Kidney (tissue), 14 donors: ENCODE data around the gene ZDBF2. TPM values are rescaled to one million over a fixed set of nuclear protein-coding genes. Genes with fewer than 3 reads are reported as not detected.
"Not testable (repeated sequence)": the region's sequence is repeated elsewhere in the genome, so short reads cannot be mapped to it uniquely, and the experiment has no call there.

Source experiments
- DNase-seq, 5 donors: peaks; one replicate each; pipeline ENCODE4 v3.0.0-alpha.2; 2013 to 2020
- FAIRE-seq: peaks from 2 replicates; lab custom pipeline; 2012; peaks lifted over from hg19 to GRCh38; lab: Jason Lieb, UNC
- H3K27ac ChIP-seq, 2 donors: one replicate each; pipeline ENCODE4 v1.7.0; 2013; ENCODE audit warnings: low read depth in 2 of 2, low read length in 2 of 2, inconsistent platforms in 1 of 2
- H3K27me3 ChIP-seq: one replicate; pipeline ENCODE4 v1.7.1; 2013; ENCODE audit warnings: low read length, inconsistent platforms; ENCODE audit not compliant: control insufficient read depth, insufficient read depth
- H3K36me3 ChIP-seq, 3 donors: one replicate each; pipeline versions ENCODE4 v1.7.0 to v1.7.1; 2013; ENCODE audit warnings: low read length in 3 of 3, control low read depth in 1 of 3, inconsistent platforms in 1 of 3; ENCODE audit not compliant: insufficient read depth in 3 of 3, control insufficient read depth in 2 of 3
- H3K4me1 ChIP-seq, 3 donors: one replicate each; pipeline versions ENCODE4 v1.7.0 to v1.7.1; 2013; ENCODE audit warnings: low read length in 3 of 3, inconsistent platforms in 1 of 3, low read depth in 1 of 3; ENCODE audit not compliant: control insufficient read depth in 2 of 3, insufficient read depth in 2 of 3
- H3K4me3 ChIP-seq, 3 donors: one replicate each; pipeline versions ENCODE4 v1.7.0 to v1.8.1; 2013; ENCODE audit warnings: low read length in 3 of 3, control low read depth in 1 of 3, inconsistent platforms in 1 of 3
- H3K9ac ChIP-seq, 3 donors: one replicate each; pipeline versions ENCODE4 v1.7.0 to v1.7.1; 2013; ENCODE audit warnings: low read length in 3 of 3, control low read depth in 1 of 3, inconsistent platforms in 1 of 3
- H3K9me3 ChIP-seq, 3 donors: one replicate each; pipeline versions ENCODE4 v1.7.0 to v1.7.1; 2013; ENCODE audit warnings: low read length in 3 of 3, control low read depth in 1 of 3, inconsistent platforms in 1 of 3; ENCODE audit not compliant: control insufficient read depth in 2 of 3, insufficient read depth in 1 of 3
- CTCF ChIP-seq: IDR thresholded peaks from 3 replicates; pipeline ENCODE4 v1.5.1; 2012; ENCODE audit warnings: mild to moderate bottlenecking, moderate library complexity, borderline replicate concordance; ENCODE audit not compliant: insufficient read depth; ENCODE audit errors: extremely low read depth
- intact Hi-C: fragments of 100-400 bp; cut with DNase I; formaldehyde crosslinking; loops from one replicate; pipeline ENCODE4 v1.11.1; 2022
- polyA plus RNA-seq: library from polyadenylated mRNA; stranded (reverse); fragments of 350-450 nt; fragmentation: Illumina TruSeq; extraction: RNeasy Lipid Tissue Mini Kit (QIAGEN cat#74804); gene quantifications from one replicate; pipeline ENCODE4 v1.2.3, GENCODE V29; 2014; ENCODE audit warnings: low read depth, low replicate concordance; ENCODE audit not compliant: insufficient read depth
- total RNA-seq: library from RNA; stranded (reverse); fragmentation: NEBNext Ultra II Directional; extraction: Animal tissue kit (Norgen Biotek cat#: 25700); gene quantifications from one replicate; pipeline ENCODE4 v1.2.1, GENCODE V29; 2021
- donor health status: control.
- donor health status: control.
- donor health status: control.
- donor health status: control.
- donor health status: control.
- donor health status: DM: yes; HTN: yes; CAD: no.
- donor health status: Normal renal cell carcinoma (clear cell type).

ZDBF2 gene
- total and polyA plus RNA-seq, 2 donors from 2014 or later: 0.90 to 10.5 TPM

GRCh38 chr2:206287197-206287596 lies 12.7 kb downstream of the ZDBF2 start:
- Histone ChIP-seq H3K9ac (no peak overlapping the region), H3K4me1 (no peaks in the 10 kb centered on the region), H3K27me3 (no peaks in the 10 kb centered on the region), H3K4me3 (no peak overlapping the region), H3K9me3 (peaks cover 0 to 10% (median 0%) of the 10 kb centered on the region in 3 donors), H3K27ac (no peak overlapping the region), H3K36me3 (no peaks in the 10 kb centered on the region)
- no peak for TF ChIP-seq CTCF
- FAIRE-seq (no peak), DNase-seq (no peak)
- intact Hi-C loops: no loop called here

- intact Hi-C loops: no loop called here
- Histone ChIP-seq H3K4me1 (no peaks in the 10 kb centered on the region), H3K27ac (no peak overlapping the region), H3K27me3 (no peaks in the 10 kb centered on the region), H3K4me3 (no peak overlapping the region), H3K36me3 (no peaks in the 10 kb centered on the region), H3K9ac (no peak overlapping the region), H3K9me3 (peaks cover 0 to 10% (median 0%) of the 10 kb centered on the region in 3 donors)
- FAIRE-seq (no peak), DNase-seq (no peak)
- TF ChIP-seq CTCF: no peak
These were observed 14.9 kb downstream of the ZDBF2 start for GRCh38 chr2:206289391-206289790.

- Histone ChIP-seq H3K27me3 (no peaks in the 10 kb centered on the region), H3K9me3 (no peaks in the 10 kb centered on the region), H3K9ac (no peak overlapping the region), H3K4me3 (no peak overlapping the region), H3K36me3 (no peaks in the 10 kb centered on the region), H3K27ac (no peak overlapping the region), H3K4me1 (no peaks in the 10 kb centered on the region)
- FAIRE-seq (no peak), DNase-seq (no peak)
- TF ChIP-seq CTCF: no peak
- intact Hi-C loops: no loop called here
These were observed 21.7 kb downstream of the ZDBF2 start for GRCh38 chr2:206296128-206296527.

GRCh38 chr2:206299608-206300007 lies 25.1 kb downstream of the ZDBF2 start:
- not testable (repeated sequence) for FAIRE-seq, H3K27me3 ChIP-seq

More at GRCh38 chr2:206299608-206300007, 25.1 kb downstream of the ZDBF2 start:
- H3K9ac ChIP-seq, H3K4me3 ChIP-seq, H3K36me3 ChIP-seq, intact Hi-C loops, H3K27ac ChIP-seq, DNase-seq, H3K9me3 ChIP-seq, H3K4me1 ChIP-seq: not testable (repeated sequence)
